ENCODE results near the gene IRF5.

DNA sequence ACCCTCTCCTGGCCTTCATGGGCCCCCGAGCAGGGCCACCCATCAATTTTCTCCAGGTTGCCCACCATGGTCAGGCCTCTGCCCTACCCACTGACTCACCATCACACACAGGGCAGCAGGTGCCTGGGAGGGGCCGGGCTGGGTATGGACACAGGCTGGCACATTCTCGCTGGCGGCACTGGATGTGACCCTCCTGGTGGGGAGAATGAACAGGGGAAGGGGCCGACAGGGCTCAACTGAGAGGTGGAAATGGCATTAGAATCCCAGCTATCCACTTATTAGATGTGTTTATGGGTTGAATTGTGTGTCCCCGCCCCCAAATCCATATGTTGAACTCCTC, 43.7 kb upstream of the IRF5 start:
- TF ChIP-seq, protein P1, sequence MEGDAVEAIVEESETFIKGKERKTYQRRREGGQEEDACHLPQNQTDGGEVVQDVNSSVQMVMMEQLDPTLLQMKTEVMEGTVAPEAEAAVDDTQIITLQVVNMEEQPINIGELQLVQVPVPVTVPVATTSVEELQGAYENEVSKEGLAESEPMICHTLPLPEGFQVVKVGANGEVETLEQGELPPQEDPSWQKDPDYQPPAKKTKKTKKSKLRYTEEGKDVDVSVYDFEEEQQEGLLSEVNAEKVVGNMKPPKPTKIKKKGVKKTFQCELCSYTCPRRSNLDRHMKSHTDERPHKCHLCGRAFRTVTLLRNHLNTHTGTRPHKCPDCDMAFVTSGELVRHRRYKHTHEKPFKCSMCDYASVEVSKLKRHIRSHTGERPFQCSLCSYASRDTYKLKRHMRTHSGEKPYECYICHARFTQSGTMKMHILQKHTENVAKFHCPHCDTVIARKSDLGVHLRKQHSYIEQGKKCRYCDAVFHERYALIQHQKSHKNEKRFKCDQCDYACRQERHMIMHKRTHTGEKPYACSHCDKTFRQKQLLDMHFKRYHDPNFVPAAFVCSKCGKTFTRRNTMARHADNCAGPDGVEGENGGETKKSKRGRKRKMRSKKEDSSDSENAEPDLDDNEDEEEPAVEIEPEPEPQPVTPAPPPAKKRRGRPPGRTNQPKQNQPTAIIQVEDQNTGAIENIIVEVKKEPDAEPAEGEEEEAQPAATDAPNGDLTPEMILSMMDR (IDR thresholded peaks at IDR 0.05): no peak
- TF ChIP-seq POLR2A (IDR thresholded peaks at IDR 0.05): no peak
